ENCODE data around the gene ADAM12.
"Not testable (repeated sequence)": the region's sequence is repeated elsewhere in the genome, so short reads cannot be mapped to it uniquely, and the experiment has no call there.

ADAM12 gene

DNA sequence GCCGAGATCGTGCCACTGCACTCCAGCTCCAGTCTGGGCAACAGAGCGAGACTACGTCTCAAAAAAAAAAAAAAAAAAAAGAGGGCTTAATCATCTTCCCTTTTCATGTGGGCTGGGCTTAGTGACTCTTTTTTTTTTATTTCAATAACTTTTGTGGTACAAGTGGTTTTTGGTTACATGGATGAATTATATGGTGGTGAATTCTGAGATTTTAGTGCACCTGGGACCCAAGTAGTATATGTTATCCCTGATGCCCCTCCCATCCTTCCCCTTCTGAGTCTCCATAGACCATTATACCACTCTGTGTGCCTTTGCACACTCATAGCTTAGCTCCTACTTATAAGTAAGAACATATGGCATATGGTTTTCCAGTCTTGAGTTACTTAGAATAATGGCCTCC is 4.8 kb upstream of the ADAM12 start:
- TF ChIP-seq PAX5 (IDR thresholded peaks at IDR 0.05; ENCODE audit: insufficient read depth, low read length, severe bottlenecking) (no peak), SPI1 (IDR thresholded peaks at IDR 0.05; ENCODE audit: low read depth, low read length) (no peak), POU2F2 (IDR thresholded peaks at IDR 0.05; ENCODE audit: low read depth, low read length) (no peak), TAF1 (IDR thresholded peaks at IDR 0.05; ENCODE audit: low read depth, low read length) (no peak), POLR2AphosphoS5 (IDR thresholded peaks at IDR 0.05; ENCODE audit: low read depth, low read length) (no peak), POLR2A (IDR thresholded peaks at IDR 0.05; ENCODE audit: low read depth, low read length) (no peak)
- no peak for FAIRE-seq
- no peak for DNase-seq (ENCODE audit: insufficient read length, low spot score)

DNA sequence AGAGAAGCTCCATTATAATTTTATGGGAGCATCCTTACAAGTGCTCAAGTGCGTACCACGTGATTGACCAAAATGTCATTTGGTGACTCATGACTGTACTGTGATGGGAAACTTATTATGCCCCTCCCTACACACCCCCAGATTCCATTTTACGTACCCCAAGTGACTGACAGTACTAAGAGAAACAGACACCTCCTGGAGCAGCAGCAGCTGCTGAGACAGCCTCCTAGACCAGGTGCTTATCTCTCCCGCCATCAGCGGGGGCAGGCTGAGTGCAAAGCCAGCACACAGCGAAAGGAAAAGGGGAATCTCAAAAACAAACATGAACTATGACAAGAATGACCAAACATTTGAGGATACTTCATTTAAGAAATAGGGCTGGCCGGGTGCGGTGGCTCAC is 4.2 kb upstream of the ADAM12 start:
- FAIRE-seq, result no peak
- no peak for DNase-seq (ENCODE audit: insufficient read length, low spot score)
- TF ChIP-seq TAF1 (IDR thresholded peaks at IDR 0.05; ENCODE audit: low read depth, low read length) (no peak), POLR2A (IDR thresholded peaks at IDR 0.05; ENCODE audit: low read depth, low read length) (no peak), SPI1 (IDR thresholded peaks at IDR 0.05; ENCODE audit: low read depth, low read length) (no peak), PAX5 (IDR thresholded peaks at IDR 0.05; ENCODE audit: insufficient read depth, low read length, severe bottlenecking) (no peak), POLR2AphosphoS5 (IDR thresholded peaks at IDR 0.05; ENCODE audit: low read depth, low read length) (no peak), POU2F2 (IDR thresholded peaks at IDR 0.05; ENCODE audit: low read depth, low read length) (no peak)

DNA sequence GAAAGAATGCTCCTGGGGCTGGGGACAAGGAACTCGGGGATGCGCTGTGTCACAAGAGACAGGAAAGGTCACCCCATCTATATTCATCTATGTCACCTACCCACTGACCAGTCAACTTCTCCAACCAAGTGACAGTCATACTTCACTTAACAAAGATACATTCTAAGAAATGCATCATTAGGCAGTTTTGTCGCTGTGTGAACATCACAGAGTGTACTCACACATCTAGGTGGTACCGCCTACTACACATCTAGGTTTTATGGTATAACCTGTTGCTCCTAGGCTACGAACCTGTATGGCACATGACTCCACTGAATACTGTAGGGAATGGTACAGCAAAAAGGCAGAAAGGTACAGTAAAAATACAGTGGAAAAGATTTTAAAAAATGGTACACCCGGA is 3.8 kb upstream of the ADAM12 start:
- TF ChIP-seq SPI1 (IDR thresholded peaks at IDR 0.05; ENCODE audit: low read depth, low read length) (no peak), POLR2AphosphoS5 (IDR thresholded peaks at IDR 0.05; ENCODE audit: low read depth, low read length) (no peak)
- DNase-seq (ENCODE audit: insufficient read length, low spot score), result no peak
- no peak for FAIRE-seq

DNA sequence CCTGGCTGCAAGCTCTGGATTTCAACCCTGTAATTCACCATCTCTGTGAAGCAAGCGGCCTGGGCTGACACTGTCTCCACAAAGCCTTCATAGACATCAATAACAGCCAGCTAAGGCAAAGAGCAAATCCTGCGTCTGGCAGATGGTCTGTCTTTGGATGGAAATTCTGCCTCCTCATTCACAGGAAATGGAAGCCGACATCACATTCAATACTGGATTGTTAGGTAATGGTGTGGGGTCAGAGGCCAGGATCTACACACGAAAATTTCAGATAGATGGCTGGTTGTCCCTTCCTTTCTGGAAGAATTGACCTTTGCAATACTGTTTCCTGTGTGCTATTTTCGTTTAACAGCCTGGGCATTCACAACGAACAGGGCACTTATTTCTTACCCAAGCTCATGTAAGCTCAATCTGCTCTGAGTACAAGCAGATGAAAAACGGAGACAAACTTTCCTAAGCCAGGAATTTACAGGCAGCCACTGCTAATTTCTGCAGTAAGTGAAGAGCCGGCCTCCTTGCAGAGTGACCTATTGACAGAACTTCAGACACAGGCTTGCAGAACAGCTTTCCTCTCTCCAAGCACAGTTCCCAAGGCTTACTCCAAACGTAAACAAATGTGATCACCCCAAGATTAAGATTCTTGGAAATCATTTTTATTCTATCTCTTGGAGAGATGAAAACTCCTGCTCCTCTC is 3.1 kb upstream of the ADAM12 start:
- TF ChIP-seq TAF1 (IDR thresholded peaks at IDR 0.05; ENCODE audit: low read depth, low read length) (no peak), POLR2AphosphoS5 (IDR thresholded peaks at IDR 0.05; ENCODE audit: low read depth, low read length) (no peak), PAX5 (IDR thresholded peaks at IDR 0.05; ENCODE audit: insufficient read depth, low read length, severe bottlenecking) (no peak), POU2F2 (IDR thresholded peaks at IDR 0.05; ENCODE audit: low read depth, low read length) (no peak), POLR2A (IDR thresholded peaks at IDR 0.05; ENCODE audit: low read depth, low read length) (no peak)
- FAIRE-seq (no peak), DNase-seq (ENCODE audit: insufficient read length, low spot score) (no peak)

DNA sequence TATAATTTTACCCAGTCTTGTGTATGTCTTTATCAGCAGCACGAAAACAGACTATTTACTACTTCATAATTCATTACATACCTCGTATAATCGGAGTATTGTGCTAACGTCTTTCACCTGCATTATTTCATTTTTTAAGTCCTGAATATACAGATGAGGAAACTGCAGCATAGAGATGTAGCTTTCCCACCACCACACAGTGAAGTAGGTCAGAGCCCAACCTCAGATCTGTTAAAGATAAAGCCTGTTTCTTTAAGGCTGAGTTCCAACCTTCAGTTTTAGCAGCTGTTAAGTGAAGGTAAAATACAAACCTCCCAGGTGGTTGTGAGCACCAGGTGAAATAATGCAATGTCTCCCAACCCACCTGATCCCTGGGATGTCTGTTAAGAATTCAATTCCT is 2.0 kb upstream of the ADAM12 start:
- no peak for FAIRE-seq
- no peak for DNase-seq (ENCODE audit: insufficient read length, low spot score)
- no peak for TF ChIP-seq PAX5 (IDR thresholded peaks at IDR 0.05; ENCODE audit: insufficient read depth, low read length, severe bottlenecking)
- TF ChIP-seq POLR2AphosphoS5 (IDR thresholded peaks at IDR 0.05; ENCODE audit: low read depth, low read length), result no peak
- no peak for TF ChIP-seq TAF1 (IDR thresholded peaks at IDR 0.05; ENCODE audit: low read depth, low read length)
- no peak for TF ChIP-seq SPI1 (IDR thresholded peaks at IDR 0.05; ENCODE audit: low read depth, low read length)
- TF ChIP-seq POU2F2 (IDR thresholded peaks at IDR 0.05; ENCODE audit: low read depth, low read length), result no peak
- TF ChIP-seq POLR2A (IDR thresholded peaks at IDR 0.05; ENCODE audit: low read depth, low read length), result no peak

DNA sequence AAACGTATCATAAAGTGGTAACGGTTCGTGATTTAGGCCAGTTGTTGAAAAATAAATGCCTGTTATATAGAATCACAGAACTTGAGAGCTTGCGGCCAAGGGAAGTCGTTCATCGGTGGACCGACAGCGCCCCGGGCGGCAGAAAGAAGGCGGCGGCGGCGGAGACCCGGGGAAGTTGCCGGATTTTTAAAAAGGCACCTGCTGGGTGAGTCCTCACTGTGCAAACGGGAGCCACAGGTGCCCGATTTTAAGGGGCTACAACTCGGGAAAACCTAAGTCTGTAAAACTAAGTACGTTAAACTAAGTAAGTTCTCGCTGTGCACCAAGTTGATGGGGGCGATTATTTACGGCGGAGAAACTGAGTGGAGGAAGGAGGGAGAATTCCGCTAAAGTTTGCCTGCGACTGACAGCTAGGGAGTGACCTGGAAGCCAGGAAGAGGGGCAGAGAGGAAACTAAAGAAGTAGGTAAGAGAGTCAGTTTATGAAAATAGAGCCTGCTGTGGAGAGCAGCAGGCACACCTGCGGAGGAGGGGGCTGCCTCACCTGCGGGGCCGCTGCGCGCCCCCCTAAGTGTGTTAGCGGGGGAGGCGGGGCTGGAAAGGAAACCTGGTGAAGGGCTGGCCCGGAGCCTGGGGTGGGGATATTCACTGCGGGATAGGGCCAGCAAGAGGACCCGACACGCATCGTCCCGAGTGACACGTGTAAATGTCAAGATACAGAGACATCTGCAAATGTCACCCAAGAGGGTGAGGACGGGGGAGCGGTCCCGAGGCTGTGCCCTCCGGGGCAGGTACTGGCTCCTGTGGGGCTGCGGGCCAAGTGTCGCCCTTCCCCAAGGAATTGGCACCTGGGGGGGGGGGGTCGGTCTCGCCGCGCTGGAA is 996 bp downstream of the ADAM12 start:
- TF ChIP-seq POLR2AphosphoS5 (IDR thresholded peaks at IDR 0.05; ENCODE audit: low read depth, low read length) (no peak), PAX5 (IDR thresholded peaks at IDR 0.05; ENCODE audit: insufficient read depth, low read length, severe bottlenecking) (no peak), POLR2A (IDR thresholded peaks at IDR 0.05; ENCODE audit: low read depth, low read length) (no peak), TAF1 (IDR thresholded peaks at IDR 0.05; ENCODE audit: low read depth, low read length) (no peak), SPI1 (IDR thresholded peaks at IDR 0.05; ENCODE audit: low read depth, low read length) (no peak), POU2F2 (IDR thresholded peaks at IDR 0.05; ENCODE audit: low read depth, low read length) (no peak)
- FAIRE-seq (no peak), DNase-seq (ENCODE audit: insufficient read length, low spot score) (peak; percentile 28)

DNA sequence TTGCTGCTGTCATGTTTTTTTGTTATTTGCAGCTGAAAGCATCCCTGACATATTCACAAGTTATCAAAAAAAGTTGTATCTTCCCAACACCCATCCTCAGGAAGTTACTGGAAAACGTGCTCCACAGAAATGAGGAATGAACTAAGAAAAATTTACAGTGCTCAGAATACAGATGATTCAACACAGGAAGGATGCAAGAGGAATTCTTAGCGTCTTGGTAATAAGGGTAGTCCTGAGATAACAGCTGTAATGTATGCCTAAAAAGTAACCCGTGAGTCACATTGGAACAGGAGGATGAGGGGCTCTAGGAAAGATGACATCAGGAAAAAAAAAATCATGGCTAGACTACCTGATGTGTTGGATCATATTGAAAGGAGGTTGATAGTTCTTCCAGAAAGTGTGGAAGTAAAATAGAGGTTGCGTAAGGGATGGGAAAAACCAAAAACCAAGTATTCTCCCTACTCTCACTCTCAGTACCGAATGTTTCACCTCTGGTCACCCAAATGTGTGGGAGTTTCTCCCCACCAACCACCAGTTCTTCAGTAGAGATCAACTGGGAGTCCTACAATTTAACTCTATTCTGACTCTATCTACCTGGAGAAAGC is 3.9 kb downstream of the ADAM12 start:
- FAIRE-seq, result no peak
- no peak for TF ChIP-seq TAF1 (IDR thresholded peaks at IDR 0.05; ENCODE audit: low read depth, low read length)
- TF ChIP-seq PAX5 (IDR thresholded peaks at IDR 0.05; ENCODE audit: insufficient read depth, low read length, severe bottlenecking), result no peak
- no peak for TF ChIP-seq POLR2A (IDR thresholded peaks at IDR 0.05; ENCODE audit: low read depth, low read length)
- TF ChIP-seq SPI1 (IDR thresholded peaks at IDR 0.05; ENCODE audit: low read depth, low read length), result no peak
- no peak for TF ChIP-seq POLR2AphosphoS5 (IDR thresholded peaks at IDR 0.05; ENCODE audit: low read depth, low read length)
- no peak for TF ChIP-seq POU2F2 (IDR thresholded peaks at IDR 0.05; ENCODE audit: low read depth, low read length)
- DNase-seq (ENCODE audit: insufficient read length, low spot score), result no peak

DNA sequence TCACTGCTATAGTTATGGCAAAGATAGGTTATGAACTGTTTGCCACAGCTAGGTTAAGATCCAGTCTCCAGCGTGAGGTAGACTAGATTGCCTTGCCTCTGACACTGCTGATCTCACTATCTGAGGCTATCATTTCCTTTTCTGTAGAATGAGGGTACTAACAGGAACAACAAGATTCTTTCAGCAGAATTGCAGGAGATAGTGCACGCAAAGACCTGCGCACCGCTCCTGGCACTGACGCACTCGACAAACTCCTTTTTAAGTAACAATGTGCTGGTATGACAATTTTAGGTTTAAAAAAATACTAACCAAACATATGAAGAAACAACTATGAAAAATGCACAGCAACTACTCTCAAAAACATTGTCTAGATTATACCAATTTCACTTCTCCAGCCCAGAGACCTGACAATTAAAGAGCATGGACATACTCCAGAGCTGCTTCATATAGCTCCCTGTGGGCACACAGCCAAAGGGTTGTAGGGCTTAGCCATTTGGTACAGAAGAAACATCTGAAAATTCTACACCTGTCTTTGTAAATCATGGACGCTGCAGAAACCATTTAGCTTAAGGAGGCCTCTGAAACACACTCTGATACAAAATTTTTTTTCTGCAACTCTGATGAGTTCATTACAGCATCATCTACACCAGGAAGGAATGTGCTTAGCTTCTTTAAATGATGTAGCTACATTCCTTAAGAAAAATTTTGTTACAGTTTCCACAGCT is 7.8 kb downstream of the ADAM12 start:
- no peak for FAIRE-seq
- DNase-seq (ENCODE audit: insufficient read length, low spot score), result no peak
- TF ChIP-seq POU2F2 (IDR thresholded peaks at IDR 0.05; ENCODE audit: low read depth, low read length) (no peak), PAX5 (IDR thresholded peaks at IDR 0.05; ENCODE audit: insufficient read depth, low read length, severe bottlenecking) (no peak), POLR2AphosphoS5 (IDR thresholded peaks at IDR 0.05; ENCODE audit: low read depth, low read length) (no peak), POLR2A (IDR thresholded peaks at IDR 0.05; ENCODE audit: low read depth, low read length) (no peak), TAF1 (IDR thresholded peaks at IDR 0.05; ENCODE audit: low read depth, low read length) (no peak), SPI1 (IDR thresholded peaks at IDR 0.05; ENCODE audit: low read depth, low read length) (no peak)

DNA sequence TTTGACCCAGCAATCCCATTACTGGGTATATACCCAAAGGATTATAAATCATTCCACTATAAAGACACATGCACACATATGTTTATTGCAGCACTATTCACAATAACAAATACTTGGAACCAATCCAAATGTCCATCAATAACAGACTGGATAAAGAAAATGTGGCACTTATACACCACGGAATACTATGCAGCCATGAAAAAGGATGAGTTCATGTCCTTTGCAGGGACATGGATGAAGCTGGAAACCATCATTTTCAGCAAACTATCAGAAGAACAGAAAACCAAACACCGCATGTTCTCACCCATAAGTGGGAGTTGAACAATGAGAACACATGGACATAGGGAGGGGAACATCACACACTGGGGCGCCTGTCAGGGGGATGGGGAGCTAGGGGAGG is 9.1 kb downstream of the ADAM12 start:
- not testable (repeated sequence) for FAIRE-seq; DNase-seq (ENCODE audit: insufficient read length, low spot score)

Data from GM12891 (cell line).